Ascending aorta (tissue), 2 donors: ENCODE data around the gene TMEM179. TPM values are rescaled to one million over a fixed set of nuclear protein-coding genes. Genes with fewer than 3 reads are reported as not detected.

Experiments used
- DNase-seq, 2 donors: peaks; one replicate each; pipeline ENCODE4 v3.0.0-alpha.2; 2019; ENCODE audit warnings: low spot score in 2 of 2
- H3K27ac ChIP-seq, 2 donors: fragments of 200-600 bp; sonication (generic); one replicate each; pipeline ENCODE4 v1.5.1; 2016 to 2017; ENCODE audit warnings: mild to moderate bottlenecking in 1 of 2
- H3K27me3 ChIP-seq: fragments of 200-600 bp; sonication (generic); one replicate; pipeline ENCODE4 v1.5.1; 2017
- H3K36me3 ChIP-seq, 2 donors: fragments of 200-600 bp; sonication (generic); one replicate each; pipeline ENCODE4 v1.5.1; 2016
- H3K4me1 ChIP-seq, 2 donors: fragments of 200-600 bp; sonication (generic); one replicate each; pipeline ENCODE4 v1.5.1; 2016 to 2017; ENCODE audit warnings: mild to moderate bottlenecking in 1 of 2
- H3K4me3 ChIP-seq, 2 donors: fragments of 200-600 bp; sonication (generic); one replicate each; pipeline ENCODE4 v1.5.1; 2016 to 2017; ENCODE audit warnings: mild to moderate bottlenecking in 1 of 2
- H3K9me3 ChIP-seq, 2 donors: fragments of 200-600 bp; sonication (generic); one replicate each; pipeline ENCODE4 v1.5.1; 2016
- CTCF ChIP-seq, 3 experiments: fragments of 200-600 bp in 2 of 3; fragments of 450-650 bp in 1 of 3; sonication (generic) in 2 of 3; IDR thresholded peaks; one replicate each; pipeline ENCODE4 v1.5.1; 2016 to 2019; ENCODE audit warnings: antibody characterized with exemption in 3 of 3, mild to moderate bottlenecking in 1 of 3, moderate library complexity in 1 of 3
- intact Hi-C: fragments of 100-400 bp; cut with DNase I; formaldehyde crosslinking; loops from one replicate; pipeline ENCODE4 v1.15.1; 2023
- total RNA-seq: library from RNA; depleted of rRNA; stranded (reverse); fragments of >200 nt; gene quantifications from one replicate; pipeline ENCODE4 v1.1.0, GENCODE V29; 2016

TMEM179 gene
- total RNA-seq, 1 donor from 2014 or later, result not detected

- intact Hi-C loops, result no loop called here
- no peaks in the 10 kb centered on the region for H3K36me3 ChIP-seq
- no peak overlapping the region for H3K27ac ChIP-seq
- no peaks in the 10 kb centered on the region for H3K9me3 ChIP-seq
- no peaks in the 10 kb centered on the region for H3K4me1 ChIP-seq
- no peaks in the 10 kb centered on the region for H3K27me3 ChIP-seq
- no peak for TF ChIP-seq CTCF (IDR thresholded peaks at IDR 0.05)
- DNase-seq, result no peak
- no peak overlapping the region for H3K4me3 ChIP-seq
Observed at GRCh38 chr14:104572024-104572626, 32.4 kb downstream of the TMEM179 start.

- Histone ChIP-seq H3K4me1 (no peaks in the 10 kb centered on the region), H3K27me3 (no peaks in the 10 kb centered on the region), H3K27ac (no peak overlapping the region), H3K4me3 (no peak overlapping the region), H3K9me3 (no peaks in the 10 kb centered on the region), H3K36me3 (no peaks in the 10 kb centered on the region)
- no peak for DNase-seq
- no peak for TF ChIP-seq CTCF (IDR thresholded peaks at IDR 0.05)
- intact Hi-C loops, result no loop called here
Observed at GRCh38 chr14:104571246-104571645, 33.3 kb downstream of the TMEM179 start.

- intact Hi-C loops, result no loop called here
- H3K27ac ChIP-seq, result no peak overlapping the region
- no peaks in the 10 kb centered on the region for H3K27me3 ChIP-seq
- no peaks in the 10 kb centered on the region for H3K36me3 ChIP-seq
- H3K4me3 ChIP-seq, result no peak overlapping the region
- TF ChIP-seq CTCF (IDR thresholded peaks at IDR 0.05), result no peak
- DNase-seq, result no peak
- H3K9me3 ChIP-seq, result no peaks in the 10 kb centered on the region
- H3K4me1 ChIP-seq, result no peaks in the 10 kb centered on the region
Observed at GRCh38 chr14:104569435-104569834, 35.1 kb downstream of the TMEM179 start.

- DNase-seq, result no peak
- no peak for TF ChIP-seq CTCF (IDR thresholded peaks at IDR 0.05)
- Histone ChIP-seq H3K4me3 (no peak overlapping the region), H3K27ac (no peak overlapping the region), H3K36me3 (no peaks in the 10 kb centered on the region), H3K27me3 (no peaks in the 10 kb centered on the region), H3K9me3 (no peaks in the 10 kb centered on the region), H3K4me1 (no peaks in the 10 kb centered on the region)
- intact Hi-C loops, result no loop called here
Observed at GRCh38 chr14:104568620-104569019, 36.0 kb downstream of the TMEM179 start.

GRCh38 chr14:104567957-104568225, 36.7 kb downstream of the TMEM179 start:
- TF ChIP-seq CTCF (IDR thresholded peaks at IDR 0.05), result no peak
- Histone ChIP-seq H3K27ac (no peak overlapping the region), H3K9me3 (no peaks in the 10 kb centered on the region), H3K36me3 (no peaks in the 10 kb centered on the region), H3K27me3 (no peaks in the 10 kb centered on the region), H3K4me1 (no peaks in the 10 kb centered on the region), H3K4me3 (no peak overlapping the region)
- intact Hi-C loops, result no loop called here
- DNase-seq, result no peak
